ENCODE measurements around the gene TPH2. TPM values are rescaled to one million over a fixed set of nuclear protein-coding genes. Genes with fewer than 3 reads are reported as not detected.

The TPH2 gene
- total RNA-seq (ENCODE audit: low replicate concordance): not detected in 2 replicates

- H3K4me3 ChIP-seq (ENCODE audit: low read depth, low read length): no peak within 1 kb of the TSS
- peak; percentile 46 for DNase-seq (ENCODE audit: low read depth)
- TF ChIP-seq, protein P1, sequence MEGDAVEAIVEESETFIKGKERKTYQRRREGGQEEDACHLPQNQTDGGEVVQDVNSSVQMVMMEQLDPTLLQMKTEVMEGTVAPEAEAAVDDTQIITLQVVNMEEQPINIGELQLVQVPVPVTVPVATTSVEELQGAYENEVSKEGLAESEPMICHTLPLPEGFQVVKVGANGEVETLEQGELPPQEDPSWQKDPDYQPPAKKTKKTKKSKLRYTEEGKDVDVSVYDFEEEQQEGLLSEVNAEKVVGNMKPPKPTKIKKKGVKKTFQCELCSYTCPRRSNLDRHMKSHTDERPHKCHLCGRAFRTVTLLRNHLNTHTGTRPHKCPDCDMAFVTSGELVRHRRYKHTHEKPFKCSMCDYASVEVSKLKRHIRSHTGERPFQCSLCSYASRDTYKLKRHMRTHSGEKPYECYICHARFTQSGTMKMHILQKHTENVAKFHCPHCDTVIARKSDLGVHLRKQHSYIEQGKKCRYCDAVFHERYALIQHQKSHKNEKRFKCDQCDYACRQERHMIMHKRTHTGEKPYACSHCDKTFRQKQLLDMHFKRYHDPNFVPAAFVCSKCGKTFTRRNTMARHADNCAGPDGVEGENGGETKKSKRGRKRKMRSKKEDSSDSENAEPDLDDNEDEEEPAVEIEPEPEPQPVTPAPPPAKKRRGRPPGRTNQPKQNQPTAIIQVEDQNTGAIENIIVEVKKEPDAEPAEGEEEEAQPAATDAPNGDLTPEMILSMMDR (IDR thresholded peaks at IDR 0.05; ENCODE audit: insufficient read depth, low read length): peak; percentile 64
Measured at GRCh38 chr12:71938728-71939385, at the start of gene TPH2. TSS of gene TPH2 (plus strand) at chr12:71938845. CDS start at chr12:71938987, 142 bp downstream.

DNA sequence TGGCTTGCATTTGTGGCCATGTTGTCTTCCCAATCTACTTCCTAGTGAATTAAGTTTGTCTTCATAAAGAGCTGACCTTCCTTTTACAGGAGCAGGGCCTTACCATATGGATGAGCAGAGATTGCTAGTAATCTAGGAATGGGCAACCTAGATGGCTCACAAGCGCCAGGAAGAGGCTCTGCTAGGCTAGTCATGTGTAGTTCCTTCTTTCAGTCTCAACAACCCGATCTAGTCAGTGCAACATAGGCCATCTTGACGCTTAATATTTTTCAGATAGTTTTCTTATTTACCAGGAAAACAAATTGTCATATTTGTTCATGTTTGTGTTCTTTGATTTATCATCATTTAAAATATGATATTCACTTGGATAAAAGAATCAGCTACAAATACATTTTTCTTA, 48.2 kb upstream of the TPH2 start:
- H3K4me3 ChIP-seq (ENCODE audit: low read depth, low read length): no peak overlapping the region
- no peak for DNase-seq (ENCODE audit: low read depth)
- TF ChIP-seq, protein P1 (IDR thresholded peaks at IDR 0.05; ENCODE audit: insufficient read depth, low read length): no peak

DNA sequence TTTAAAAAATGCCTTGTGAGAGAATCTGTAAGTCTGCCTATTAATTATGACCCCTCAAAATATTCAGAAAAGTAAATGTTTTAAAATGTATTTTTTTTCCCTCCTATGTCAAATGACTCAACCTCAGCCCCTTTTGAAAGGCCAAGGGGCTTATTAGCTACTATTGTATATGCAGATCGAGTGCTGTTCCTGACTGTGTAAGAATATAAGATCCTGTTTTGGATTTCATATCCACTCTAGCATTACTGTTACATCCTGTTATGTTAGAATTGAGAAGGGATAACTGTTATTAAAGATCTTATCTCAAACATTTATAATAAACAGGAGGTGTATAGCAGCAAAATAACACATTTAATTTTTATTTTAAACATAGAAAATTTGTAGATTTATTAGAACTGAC, 46.6 kb upstream of the TPH2 start:
- DNase-seq (ENCODE audit: low read depth): no peak
- H3K4me3 ChIP-seq (ENCODE audit: low read depth, low read length): no peak overlapping the region
- TF ChIP-seq, protein P1 (IDR thresholded peaks at IDR 0.05; ENCODE audit: insufficient read depth, low read length): no peak

- no peak for DNase-seq (ENCODE audit: low read depth)
- TF ChIP-seq, protein P1 (IDR thresholded peaks at IDR 0.05; ENCODE audit: insufficient read depth, low read length): no peak
Measured at GRCh38 chr12:71896205-71896882, 42.3 kb upstream of the TPH2 start.

DNA sequence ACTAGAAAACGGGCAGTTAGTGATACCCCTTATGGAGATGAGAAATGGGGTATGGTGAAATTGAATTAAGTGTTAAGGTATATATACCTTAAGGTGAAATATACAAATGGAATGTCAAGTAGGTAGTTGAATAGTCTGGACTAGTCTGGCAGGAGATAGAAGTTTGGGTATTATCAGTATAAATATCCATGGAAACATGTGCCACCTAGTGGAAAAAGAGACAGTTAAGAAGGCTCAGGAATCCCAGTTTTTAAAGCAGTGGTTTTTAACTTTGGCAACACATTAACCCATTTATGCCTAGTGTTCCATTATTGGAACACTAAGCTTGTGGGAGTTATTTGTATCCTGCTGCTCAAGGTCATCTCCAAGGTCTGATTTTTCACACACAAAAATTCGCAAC, 38.6 kb upstream of the TPH2 start:
- H3K4me3 ChIP-seq (ENCODE audit: low read depth, low read length): no peak overlapping the region
- TF ChIP-seq, protein P1 (IDR thresholded peaks at IDR 0.05; ENCODE audit: insufficient read depth, low read length): peak; percentile 21
- peak; percentile 13 for DNase-seq (ENCODE audit: low read depth)

More at GRCh38 chr12:71896205-71896882, 42.3 kb upstream of the TPH2 start:
- H3K4me3 ChIP-seq (ENCODE audit: low read depth, low read length): no peak overlapping the region

DNA sequence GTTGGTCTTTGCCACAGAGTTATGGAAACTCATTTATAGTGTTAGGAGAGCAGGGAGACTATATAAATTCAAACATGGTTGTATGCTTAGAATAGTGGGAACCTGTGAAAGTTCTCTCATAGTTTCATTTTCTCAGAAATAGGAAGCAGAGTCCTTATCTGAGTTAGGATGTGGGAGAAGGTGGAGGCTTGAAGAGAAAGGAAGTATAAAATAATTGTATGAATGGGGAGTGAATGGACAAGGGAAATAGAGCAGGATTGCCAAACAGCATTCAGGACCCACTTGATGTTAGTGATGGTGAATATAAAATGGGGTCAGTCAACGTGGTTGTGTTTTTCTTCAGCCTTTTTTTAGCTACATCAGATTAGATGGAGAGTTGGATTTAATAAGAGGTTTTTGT, 34.0 kb upstream of the TPH2 start:
- no peak for DNase-seq (ENCODE audit: low read depth)
- H3K4me3 ChIP-seq (ENCODE audit: low read depth, low read length): no peak overlapping the region
- TF ChIP-seq, protein P1 (IDR thresholded peaks at IDR 0.05; ENCODE audit: insufficient read depth, low read length): no peak
